HG03280 (cell line): Measurements from ENCODE around the gene WASHC2C.
"Not testable (repeated sequence)": the region's sequence is repeated elsewhere in the genome, so short reads cannot be mapped to it uniquely, and the experiment has no call there.

ENCODE experiments used
- ATAC-seq: cut with Tn5 transposase; IDR thresholded peaks from one replicate; pipeline ENCODE4 v1.9.1; 2021; ENCODE audit warnings: mild to moderate bottlenecking, moderate library complexity; ENCODE audit not compliant: unreplicated experiment

WASHC2C gene

DNA sequence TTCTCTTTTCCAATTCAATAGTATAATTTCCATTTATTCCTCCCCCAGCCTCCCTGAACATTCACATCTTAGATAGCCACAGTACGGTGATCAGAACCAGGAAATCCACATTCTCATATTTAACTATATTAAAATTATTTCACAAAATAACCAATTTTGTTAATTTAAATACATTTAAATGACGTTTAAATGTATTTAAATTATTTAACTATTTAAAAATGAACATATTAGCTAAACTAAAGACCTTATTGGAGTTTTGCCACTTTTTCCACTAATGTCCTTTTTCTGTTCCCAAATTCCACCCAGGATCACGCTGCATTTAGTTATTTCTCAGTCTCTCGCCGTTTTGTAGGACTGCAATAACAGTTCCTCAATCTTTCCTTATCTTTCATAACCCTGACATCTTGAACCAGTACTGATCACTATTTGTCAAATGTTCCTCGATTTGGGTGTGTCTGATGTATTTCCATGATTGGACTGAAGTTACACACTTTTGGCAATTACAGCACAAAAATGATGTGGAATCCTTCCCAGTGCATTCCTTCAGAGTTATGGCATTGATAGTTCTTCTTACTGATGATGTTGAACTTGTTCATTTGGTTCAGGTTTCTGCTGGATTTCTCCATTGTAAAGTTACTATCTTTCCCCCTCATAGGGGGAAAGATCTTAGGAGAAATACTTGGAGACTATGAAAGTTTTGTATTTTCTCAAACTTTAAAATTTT lies 93.2 kb downstream of the WASHC2C start:
- not testable (repeated sequence) for ATAC-seq

DNA sequence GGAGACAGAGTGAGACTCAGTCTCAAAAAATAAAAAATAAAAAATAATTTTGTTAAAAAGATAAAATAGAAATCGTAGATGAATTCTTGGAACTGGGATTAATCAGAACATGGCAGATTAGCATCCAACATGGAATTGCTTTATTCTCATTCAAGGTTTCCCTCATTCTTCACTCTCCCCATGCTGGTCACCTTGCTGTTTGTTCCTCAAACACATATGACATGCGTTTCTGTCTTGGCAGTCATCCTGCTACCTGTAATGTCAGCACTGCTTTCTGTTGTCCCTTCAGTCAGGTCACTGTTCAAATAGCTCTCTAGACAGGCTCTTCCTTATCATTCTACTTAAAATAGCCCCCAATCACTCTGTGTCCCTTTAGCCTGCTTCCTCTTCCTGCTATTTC lies 95.9 kb downstream of the WASHC2C start:
- not testable (repeated sequence) for ATAC-seq
